GM19455 (cell line): ENCODE measurements around the gene SLC4A2.
"Not testable (repeated sequence)": the region's sequence is repeated elsewhere in the genome, so short reads cannot be mapped to it uniquely, and the experiment has no call there.

Experiments
- ATAC-seq: cut with Tn5 transposase; IDR thresholded peaks from one replicate; pipeline ENCODE4 v1.9.1; 2021; ENCODE audit not compliant: unreplicated experiment

SLC4A2 gene, protein sequence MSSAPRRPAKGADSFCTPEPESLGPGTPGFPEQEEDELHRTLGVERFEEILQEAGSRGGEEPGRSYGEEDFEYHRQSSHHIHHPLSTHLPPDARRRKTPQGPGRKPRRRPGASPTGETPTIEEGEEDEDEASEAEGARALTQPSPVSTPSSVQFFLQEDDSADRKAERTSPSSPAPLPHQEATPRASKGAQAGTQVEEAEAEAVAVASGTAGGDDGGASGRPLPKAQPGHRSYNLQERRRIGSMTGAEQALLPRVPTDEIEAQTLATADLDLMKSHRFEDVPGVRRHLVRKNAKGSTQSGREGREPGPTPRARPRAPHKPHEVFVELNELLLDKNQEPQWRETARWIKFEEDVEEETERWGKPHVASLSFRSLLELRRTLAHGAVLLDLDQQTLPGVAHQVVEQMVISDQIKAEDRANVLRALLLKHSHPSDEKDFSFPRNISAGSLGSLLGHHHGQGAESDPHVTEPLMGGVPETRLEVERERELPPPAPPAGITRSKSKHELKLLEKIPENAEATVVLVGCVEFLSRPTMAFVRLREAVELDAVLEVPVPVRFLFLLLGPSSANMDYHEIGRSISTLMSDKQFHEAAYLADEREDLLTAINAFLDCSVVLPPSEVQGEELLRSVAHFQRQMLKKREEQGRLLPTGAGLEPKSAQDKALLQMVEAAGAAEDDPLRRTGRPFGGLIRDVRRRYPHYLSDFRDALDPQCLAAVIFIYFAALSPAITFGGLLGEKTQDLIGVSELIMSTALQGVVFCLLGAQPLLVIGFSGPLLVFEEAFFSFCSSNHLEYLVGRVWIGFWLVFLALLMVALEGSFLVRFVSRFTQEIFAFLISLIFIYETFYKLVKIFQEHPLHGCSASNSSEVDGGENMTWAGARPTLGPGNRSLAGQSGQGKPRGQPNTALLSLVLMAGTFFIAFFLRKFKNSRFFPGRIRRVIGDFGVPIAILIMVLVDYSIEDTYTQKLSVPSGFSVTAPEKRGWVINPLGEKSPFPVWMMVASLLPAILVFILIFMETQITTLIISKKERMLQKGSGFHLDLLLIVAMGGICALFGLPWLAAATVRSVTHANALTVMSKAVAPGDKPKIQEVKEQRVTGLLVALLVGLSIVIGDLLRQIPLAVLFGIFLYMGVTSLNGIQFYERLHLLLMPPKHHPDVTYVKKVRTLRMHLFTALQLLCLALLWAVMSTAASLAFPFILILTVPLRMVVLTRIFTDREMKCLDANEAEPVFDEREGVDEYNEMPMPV

DNA sequence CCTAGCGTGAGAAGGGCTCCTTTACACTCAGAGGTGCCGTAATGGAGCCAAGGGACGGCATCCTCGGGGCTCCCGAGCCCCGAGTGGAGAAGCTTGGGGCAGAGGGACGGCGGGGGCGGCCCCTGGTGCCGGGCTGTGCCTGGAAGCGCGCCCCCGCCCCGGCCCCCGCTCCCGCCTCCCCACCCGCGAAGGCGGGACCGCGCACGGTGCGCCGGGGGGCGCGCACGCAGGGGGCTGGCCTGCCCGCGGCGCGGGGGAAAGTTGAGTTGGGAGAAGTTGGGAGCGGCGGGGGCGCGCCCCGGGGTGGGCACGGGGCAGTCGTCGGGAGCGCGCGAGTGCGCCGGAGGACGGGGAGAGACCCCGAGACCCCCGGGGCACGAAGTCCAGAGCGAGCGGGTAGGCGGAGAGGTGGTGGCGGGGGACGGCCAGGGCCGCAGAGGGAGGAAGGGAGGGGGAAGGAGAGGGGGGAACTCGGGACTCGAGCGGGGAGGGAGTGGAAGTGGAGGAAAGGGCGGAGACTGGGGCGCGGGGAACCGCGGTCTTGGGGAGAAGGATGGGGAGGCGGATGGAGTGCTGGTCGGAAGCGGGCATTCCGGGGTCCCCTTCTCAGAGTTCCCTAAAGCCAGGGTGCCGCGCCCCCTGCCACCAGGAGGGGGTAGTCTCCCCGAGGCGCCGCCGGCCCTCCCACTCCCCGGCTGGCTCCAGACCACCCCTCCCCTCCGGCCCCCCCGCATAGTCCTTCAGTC, at the start of gene SLC4A2:
TSS of gene SLC4A2 (plus strand) at position 223 of the 746 bp plus-strand sequence. CDS start 2,399 bp downstream, outside the sequence.
- ATAC-seq, result peak; percentile 29

DNA sequence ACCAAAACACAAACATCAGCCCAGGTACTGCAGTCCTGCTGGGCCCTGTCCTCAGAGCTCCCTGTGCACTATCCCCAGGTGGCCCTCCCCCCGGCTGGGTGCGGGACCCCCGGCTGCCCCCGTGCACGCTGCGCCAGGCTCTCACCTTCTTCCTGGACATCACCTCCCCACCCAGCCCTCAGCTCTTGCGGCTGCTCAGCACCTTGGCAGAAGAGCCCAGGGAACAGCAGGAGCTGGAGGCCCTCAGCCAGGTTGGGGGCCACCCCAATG, 49.4 kb upstream of the SLC4A2 start:
- ATAC-seq, result no peak

DNA sequence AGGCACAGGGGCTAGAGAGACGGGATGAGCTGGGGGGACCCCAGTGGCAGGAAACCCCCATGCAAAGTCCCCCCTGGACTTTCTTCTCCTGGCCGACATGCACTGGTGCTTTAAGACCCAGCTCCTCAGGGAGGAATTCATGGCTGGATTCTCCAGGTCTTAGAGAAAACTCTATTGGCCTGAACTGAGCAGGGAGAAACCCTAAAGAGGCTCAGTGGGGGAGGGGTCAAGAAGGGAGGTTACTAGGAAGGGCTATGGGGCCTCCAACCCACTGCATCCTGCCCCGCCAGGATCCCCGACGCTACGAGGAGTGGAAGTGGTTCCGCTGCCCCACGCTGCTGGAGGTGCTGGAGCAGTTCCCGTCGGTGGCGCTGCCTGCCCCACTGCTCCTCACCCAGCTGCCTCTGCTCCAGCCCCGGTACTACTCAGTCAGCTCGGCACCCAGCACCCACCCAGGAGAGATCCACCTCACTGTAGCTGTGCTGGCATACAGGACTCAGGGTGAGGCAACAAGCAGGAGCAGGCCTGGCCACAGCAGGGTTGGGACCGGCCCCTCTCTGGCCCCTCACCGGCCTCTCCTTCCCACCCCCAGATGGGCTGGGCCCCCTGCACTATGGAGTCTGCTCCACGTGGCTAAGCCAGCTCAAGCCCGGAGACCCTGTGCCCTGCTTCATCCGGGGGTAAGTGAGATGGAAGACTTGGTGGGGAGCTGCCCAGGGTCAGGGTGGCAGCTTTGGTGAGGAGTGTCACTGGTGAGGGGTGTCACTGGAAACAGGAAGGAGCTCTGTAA, 48.9 kb upstream of the SLC4A2 start:
- no peak for ATAC-seq

DNA sequence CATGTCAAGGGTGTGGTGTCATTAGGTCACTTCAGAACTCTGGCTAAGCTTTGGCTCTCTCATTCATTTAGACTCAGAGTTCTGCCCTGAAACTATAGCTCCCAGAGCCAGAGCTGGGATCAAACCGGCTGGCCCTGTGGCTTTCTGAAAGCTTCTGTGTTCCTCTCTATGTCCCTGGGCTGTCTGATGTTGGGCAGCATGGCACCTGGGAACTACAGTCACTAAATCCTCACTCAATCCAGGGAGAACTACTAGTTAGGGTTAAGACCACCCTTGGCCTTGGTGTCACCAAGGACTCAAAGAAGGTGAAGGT, 48.3 kb upstream of the SLC4A2 start:
- no peak for ATAC-seq

DNA sequence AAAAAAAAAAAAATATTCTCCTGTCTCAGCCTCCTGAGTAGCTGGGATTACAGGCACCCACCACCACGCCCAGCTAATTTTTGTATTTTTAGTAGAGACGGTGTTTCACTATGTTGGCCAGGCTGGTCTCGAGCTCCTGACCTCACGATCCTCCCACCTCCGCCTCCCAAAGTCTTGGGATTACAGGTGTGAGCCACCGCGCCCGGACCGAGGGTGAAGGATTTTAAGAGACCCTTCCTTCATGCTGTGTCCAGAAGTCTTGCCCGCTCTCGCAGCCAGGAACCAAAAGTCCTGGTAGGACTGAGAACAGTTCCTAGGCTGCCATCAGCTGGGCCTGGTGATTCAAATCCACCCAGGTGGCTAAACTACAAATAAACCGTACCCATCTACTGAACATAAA, 47.8 kb upstream of the SLC4A2 start:
- not testable (repeated sequence) for ATAC-seq

DNA sequence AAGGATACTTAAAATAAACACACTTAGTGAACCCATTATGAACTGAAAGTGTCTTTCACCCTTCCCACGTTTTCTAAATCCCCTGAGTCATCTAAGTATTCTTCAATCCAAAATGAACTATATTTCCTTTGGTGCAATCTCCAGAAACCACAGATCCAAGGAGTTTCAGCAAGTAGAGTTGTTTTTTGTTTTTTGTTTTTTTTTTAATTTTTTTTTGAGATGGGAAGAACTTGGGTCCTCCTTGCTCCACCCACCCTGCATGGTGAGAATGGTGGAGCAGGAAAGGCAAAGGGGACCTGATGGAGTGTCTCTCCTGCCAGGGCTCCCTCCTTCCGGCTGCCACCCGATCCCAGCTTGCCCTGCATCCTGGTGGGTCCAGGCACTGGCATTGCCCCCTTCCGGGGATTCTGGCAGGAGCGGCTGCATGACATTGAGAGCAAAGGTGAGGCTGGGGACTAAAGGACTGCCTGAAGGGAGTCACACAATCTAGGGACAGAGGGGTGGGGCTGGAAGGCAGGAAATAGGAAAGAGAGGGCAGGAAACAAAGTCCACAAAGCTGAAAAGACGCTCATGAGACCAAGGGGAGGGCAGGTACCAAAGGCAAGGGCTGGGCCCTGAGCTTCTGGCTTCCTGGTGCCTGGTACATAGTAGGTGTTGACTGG, 47.2 kb upstream of the SLC4A2 start:
- no peak for ATAC-seq

DNA sequence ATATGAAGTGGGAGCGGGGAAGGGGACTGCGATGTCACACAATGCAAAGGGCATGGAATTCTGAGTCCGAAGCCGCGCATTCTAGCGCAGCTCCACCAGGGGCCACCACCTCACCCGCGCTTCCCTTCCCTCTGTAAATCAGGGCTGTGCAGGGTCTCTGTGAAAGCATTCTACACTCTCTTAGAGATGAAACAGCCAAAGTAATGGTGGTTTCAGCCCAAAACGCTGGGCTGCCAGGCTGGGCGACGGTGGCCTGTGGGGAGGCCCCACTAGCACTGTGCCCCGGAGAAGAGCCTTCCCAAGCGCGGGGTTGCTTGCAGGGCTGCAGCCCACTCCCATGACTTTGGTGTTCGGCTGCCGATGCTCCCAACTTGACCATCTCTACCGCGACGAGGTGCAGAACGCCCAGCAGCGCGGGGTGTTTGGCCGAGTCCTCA, 46.5 kb upstream of the SLC4A2 start:
- no peak for ATAC-seq

DNA sequence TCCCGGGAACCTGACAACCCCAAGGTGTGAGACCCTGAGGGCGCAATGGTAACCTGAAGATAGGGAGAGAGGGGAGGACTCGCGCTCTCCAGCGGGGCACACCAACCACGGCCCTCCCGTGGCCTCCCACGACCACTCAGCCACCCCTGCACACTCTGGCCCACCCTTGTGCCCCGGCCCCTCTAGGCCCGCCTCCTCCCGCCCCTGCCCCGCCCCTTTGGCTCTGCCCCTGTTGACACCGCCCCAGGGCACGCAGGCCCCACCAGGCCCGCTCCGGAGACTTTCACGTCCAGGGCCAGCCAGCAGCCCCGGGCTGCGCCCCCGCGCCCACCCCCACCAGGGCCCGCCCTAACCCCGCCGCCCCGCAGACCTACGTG, 46.0 kb upstream of the SLC4A2 start:
- no peak for ATAC-seq

DNA sequence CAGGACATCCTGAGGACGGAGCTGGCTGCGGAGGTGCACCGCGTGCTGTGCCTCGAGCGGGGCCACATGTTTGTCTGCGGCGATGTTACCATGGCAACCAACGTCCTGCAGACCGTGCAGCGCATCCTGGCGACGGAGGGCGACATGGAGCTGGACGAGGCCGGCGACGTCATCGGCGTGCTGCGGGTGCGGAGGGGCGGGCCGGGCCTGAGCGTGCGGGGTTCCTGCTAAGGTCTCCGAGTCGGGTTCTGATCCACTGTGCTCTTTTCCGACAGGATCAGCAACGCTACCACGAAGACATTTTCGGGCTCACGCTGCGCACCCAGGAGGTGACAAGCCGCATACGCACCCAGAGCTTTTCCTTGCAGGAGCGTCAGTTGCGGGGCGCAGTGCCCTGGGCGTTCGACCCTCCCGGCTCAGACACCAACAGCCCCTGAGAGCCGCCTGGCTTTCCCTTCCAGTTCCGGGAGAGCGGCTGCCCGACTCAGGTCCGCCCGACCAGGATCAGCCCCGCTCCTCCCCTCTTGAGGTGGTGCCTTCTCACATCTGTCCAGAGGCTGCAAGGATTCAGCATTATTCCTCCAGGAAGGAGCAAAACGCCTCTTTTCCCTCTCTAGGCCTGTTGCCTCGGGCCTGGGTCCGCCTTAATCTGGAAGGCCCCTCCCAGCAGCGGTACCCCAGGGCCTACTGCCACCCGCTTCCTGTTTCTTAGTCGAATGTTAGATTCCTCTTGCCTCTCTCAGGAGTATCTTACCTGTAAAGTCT, 45.5 kb upstream of the SLC4A2 start:
- ATAC-seq, result no peak

DNA sequence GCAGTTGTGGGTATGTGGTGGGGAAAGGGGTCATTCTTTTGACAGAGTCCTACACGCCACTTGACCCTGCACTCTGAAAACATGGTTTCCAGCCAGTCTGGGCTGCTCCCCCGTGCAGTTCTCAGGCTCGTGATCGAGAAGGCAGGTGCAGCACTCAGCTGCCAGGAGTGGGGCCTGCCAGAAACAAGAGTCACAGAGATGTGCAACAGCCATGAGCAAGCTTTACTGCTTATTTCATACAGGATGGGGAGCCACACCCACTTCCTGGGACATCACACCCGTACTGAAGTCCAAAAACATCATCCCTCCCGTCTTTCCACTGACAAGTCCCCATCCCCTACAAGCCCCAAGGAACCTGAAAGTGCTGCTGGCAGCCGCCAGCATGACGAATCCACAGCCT, 44.4 kb upstream of the SLC4A2 start:
- no peak for ATAC-seq

DNA sequence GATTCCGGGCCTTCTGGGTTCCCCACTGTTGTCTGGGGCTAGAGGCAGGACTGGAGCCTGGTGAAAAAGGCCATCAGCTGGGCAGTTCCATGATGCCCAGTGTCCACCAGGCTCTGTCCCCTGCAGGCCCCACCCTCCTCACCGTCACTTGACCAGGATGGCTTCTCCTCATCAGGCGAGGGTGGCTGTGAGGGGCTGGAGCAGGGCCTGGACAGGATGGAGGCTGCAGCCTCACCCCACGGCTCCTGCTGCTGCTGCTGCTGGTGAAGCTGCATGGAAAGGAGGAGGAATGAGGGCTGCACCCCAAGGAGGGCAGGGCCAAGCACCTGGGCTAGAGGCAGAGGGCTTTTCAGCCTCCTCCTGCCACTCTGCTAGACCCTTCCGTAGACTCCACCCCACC, 43.4 kb upstream of the SLC4A2 start:
- no peak for ATAC-seq

DNA sequence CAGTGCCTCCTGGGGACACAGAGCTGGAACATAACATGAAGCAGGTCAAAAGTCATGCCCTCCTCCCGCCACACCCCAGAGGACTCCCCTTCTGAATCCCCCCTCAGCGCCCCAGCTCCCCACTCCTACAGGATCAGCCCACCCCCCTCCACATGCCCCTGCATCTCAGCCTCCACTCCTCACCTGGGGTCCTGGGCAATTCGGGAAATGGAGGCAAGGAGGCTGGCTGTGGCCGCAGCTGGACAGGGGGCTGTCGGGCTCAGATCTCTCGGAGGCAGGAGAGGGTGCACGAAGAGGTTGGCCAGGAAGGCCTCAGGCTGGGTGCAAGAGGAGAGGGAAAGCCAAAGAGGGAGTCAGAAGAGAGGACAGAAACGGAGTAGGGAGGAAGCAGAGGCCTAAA, 42.9 kb upstream of the SLC4A2 start:
- ATAC-seq, result no peak

DNA sequence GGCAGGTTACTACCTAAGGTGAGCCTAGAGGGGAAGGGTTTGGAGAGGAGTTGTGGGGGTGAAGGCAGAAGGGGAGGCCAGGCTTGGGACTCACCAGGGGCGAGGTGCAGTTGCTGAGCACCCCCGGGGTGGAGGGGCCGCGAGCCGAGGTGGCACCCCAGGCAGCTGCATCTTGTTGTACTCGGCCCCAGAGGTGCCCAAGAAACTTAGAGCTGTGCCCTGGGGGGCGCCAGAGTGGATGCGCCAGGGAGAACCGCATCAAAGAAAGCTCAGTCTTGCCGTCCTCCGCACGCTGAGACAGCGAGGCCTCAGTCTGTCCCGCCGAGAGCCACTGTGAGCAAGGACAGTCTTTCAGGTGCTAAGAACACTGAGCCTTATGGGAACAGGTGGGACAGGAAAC, 42.4 kb upstream of the SLC4A2 start:
- no peak for ATAC-seq

DNA sequence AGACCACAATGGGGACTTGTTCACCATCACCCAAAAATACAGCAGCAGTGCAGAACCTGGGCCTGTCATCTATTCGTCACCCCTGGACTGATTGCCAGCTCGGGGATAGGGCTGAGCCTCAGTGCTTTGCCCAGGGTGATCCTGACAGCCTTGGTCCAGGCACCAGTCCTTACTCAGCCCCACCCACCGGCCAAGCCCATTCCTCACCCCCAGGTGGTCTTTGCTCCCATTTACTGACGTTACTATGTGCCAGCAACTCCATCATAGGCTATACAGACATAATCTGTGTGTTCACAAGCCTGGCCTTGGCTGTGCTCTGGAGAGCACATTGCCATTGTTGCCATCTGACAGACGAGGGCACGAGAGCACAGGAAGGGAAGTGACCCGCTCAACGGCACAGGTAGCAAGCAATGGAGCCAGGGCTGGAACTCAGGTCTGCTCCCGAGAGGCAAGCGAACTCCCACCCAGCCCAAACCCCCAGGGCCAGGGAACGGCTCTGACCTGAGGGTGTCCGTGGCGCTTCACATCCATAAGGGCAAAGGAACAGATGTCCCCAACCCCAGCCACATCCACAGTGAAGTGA, 41.9 kb upstream of the SLC4A2 start:
- no peak for ATAC-seq

DNA sequence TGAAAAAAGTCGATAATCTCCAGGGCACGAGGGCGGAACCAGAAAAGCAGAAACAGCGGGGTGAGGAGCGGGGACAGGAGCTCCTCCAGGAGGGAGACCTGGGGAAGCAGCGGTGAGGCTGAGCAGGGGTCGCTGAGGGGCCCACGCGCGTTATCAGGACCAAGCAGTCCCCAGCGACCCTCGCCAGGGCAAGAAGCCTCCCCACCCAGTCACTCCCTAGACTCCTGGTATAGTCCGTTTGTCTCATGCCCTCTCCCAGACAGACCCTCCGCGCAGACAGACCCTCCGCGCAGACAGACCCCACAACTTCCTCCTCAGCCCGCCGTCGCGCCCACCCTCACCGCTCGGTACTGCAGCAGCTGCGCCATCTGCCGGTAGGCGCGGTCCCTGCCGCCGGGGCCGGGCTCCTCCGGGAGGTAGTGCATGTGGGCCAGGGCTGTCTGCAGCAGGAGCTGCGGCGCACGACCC, 41.4 kb upstream of the SLC4A2 start:
- no peak for ATAC-seq

DNA sequence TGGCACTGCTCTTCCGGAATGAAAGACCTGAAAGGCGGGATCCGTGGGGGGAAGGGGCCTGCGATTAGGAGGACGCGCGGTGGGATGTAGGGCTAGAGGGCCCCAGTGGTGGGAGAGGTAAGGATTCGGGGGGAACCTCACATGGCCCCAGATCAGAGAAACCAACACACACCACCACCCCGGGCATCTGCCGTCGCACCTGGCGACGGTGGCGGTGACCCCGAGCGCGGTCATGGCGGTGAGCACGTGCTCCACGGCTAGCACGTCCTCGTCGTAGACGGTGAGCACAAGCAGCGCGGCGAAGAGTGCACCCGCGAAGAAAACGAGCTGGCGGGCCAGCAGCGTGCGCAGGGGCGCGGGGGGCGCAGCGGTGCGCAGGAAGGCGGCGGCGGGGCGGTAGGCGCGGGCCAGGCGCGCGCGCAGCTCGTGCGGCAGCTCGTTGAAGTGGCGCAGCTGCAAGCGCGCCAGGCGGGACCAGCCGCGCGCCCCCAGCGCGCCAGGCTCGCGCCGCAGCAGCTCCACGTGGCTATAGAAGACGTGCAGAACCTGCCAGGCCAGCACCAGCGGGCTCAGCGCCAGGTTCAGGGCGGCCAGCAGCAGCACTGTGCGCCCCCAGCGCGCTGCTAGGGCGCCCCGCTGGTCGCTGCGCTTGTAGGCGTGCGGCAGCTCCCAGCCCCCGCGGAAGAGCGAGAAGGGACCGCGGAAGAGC, 40.8 kb upstream of the SLC4A2 start:
- ATAC-seq, result no peak

DNA sequence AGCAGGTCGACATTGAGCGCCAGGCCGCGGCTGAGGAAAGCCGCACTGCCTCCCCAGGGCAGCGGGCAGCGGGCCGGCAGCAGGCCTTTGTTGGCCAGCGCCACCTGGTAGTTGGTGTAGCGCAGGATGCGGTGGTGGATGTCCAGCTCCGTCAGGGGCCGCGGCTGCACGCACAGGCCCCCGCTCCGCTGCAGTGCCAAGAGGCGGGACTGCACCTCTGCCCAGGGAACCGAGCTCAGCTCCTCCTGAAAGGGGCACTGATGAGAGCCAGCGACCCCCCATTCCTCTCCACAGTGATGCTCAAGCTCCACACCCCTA, 40.3 kb upstream of the SLC4A2 start:
- no peak for ATAC-seq

DNA sequence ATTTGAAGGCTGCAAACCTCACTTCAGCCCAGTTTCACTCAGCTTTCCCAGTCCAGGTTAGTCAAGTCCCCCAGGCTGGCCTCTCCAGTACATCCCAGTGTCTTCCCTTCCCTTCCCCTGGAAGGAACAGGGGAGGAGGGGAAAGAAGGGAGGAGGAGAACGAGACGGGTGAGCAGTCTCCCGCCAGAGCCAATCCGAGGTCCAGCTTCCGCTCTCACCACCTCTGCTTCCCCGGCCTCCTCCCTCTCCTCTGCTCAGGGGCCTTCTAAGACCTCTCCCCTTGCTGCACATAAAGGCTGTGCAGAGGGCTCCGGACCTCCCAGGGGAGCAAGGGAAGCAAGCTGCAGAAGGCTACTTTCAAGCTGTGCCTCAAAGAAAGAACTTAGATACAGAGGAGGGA, 39.2 kb upstream of the SLC4A2 start:
- ATAC-seq, result no peak
